CD14-positive monocyte (primary cell): ENCODE measurements around the gene SCGB1C1. TPM values are rescaled to one million over a fixed set of nuclear protein-coding genes. Genes with fewer than 3 reads are reported as not detected.
A peak's percentile ranks its signal among the peaks of the same experiment; 100 is the strongest.
"Not testable (repeated sequence)": the region's sequence is repeated elsewhere in the genome, so short reads cannot be mapped to it uniquely, and the experiment has no call there.

ENCODE experiments used
- DNase-seq, 3 donors: peaks; one replicate each; pipeline ENCODE4 v3.0.0-alpha.2; 2011 to 2022
- H2AFZ ChIP-seq: 2 replicates; pipeline ENCODE4 v1.6.0; 2012; ENCODE audit warnings: mild to moderate bottlenecking, low read depth, low read length, inconsistent platforms; ENCODE audit not compliant: insufficient read depth, poor library complexity, severe bottlenecking
- H3K27ac ChIP-seq, 2 donors: 1 replicate in 1 of 2; 2 replicates in 1 of 2; pipeline ENCODE4 v1.5.1; 2012 to 2013; ENCODE audit warnings: low read length in 2 of 2, control low read depth in 1 of 2, inconsistent platforms in 1 of 2, low read depth in 1 of 2, mild to moderate bottlenecking in 1 of 2
- H3K27me3 ChIP-seq, 2 donors: one replicate each; pipeline versions ENCODE4 v1.6.0 to v1.6.1; 2011 to 2013; ENCODE audit warnings: low read length in 2 of 2; ENCODE audit not compliant: control insufficient read depth in 2 of 2, insufficient read depth in 2 of 2
- H3K36me3 ChIP-seq, 2 donors: replicated peaks in 1 of 2; 1 replicate in 1 of 2; 2 replicates in 1 of 2; pipeline versions ENCODE4 v1.5.1 to v1.6.1; 2012 to 2013; ENCODE audit warnings: low read length in 2 of 2, control low read depth in 1 of 2, inconsistent platforms in 1 of 2, mild to moderate bottlenecking in 1 of 2; ENCODE audit not compliant: insufficient read depth in 2 of 2, control insufficient read depth in 1 of 2
- H3K4me1 ChIP-seq, 2 donors: 1 replicate in 1 of 2; 2 replicates in 1 of 2; pipeline versions ENCODE4 v1.5.1 to v1.6.1; 2012 to 2013; ENCODE audit warnings: low read length in 2 of 2, control low read depth in 1 of 2, inconsistent platforms in 1 of 2, mild to moderate bottlenecking in 1 of 2, moderate library complexity in 1 of 2; ENCODE audit not compliant: insufficient read depth in 2 of 2, control insufficient read depth in 1 of 2
- H3K4me2 ChIP-seq: replicated peaks from 2 replicates; pipeline ENCODE3; 2012; ENCODE audit warnings: low read length, moderate library complexity, mild to moderate bottlenecking; ENCODE audit not compliant: poor library complexity, severe bottlenecking; ENCODE audit errors: extremely low read depth
- H3K4me3 ChIP-seq, 3 experiments: fragments of 200-600 bp in 1 of 3; sonication (generic) in 1 of 3; replicated peaks in 1 of 3; 1 replicate in 2 of 3; 2 replicates in 1 of 3; pipeline ENCODE4 v1.5.1; 2011 to 2013; ENCODE audit warnings: low read length in 3 of 3, mild to moderate bottlenecking in 3 of 3, control low read depth in 2 of 3, low read depth in 2 of 3, inconsistent platforms in 1 of 3, moderate library complexity in 1 of 3
- H3K79me2 ChIP-seq: 2 replicates; pipeline ENCODE4 v1.6.0; 2012; ENCODE audit warnings: mild to moderate bottlenecking, control low read depth, inconsistent platforms, low read length, moderate library complexity; ENCODE audit not compliant: insufficient read depth
- H3K9ac ChIP-seq: 2 replicates; pipeline ENCODE4 v1.6.0; 2017; ENCODE audit warnings: low read length, mild to moderate bottlenecking; ENCODE audit not compliant: insufficient read depth, poor library complexity, severe bottlenecking
- H3K9me3 ChIP-seq, 2 donors: replicated peaks in 1 of 2; 1 replicate in 1 of 2; 2 replicates in 1 of 2; pipeline versions ENCODE4 v1.5.1 to v1.6.1; 2012 to 2013; ENCODE audit warnings: low read length in 2 of 2, control low read depth in 1 of 2; ENCODE audit not compliant: control insufficient read depth in 1 of 2, insufficient read depth in 1 of 2
- H4K20me1 ChIP-seq: 2 replicates; pipeline ENCODE4 v1.6.0; 2012; ENCODE audit warnings: mild to moderate bottlenecking, low read length, control low read depth, moderate library complexity; ENCODE audit not compliant: insufficient read depth
- H3K27ac Mint-ChIP-seq, 7 donors: one replicate each; pipeline ENCODE4 v1.8.0; 2020; ENCODE audit warnings: mild to moderate bottlenecking in 7 of 7, mixed read lengths in 7 of 7, moderate library complexity in 6 of 7, inconsistent platforms in 2 of 7
- H3K27me3 Mint-ChIP-seq, 3 donors: one replicate each; pipeline ENCODE4 v1.8.0; 2021 to 2022; ENCODE audit warnings: low read depth in 3 of 3, mild to moderate bottlenecking in 3 of 3, mixed read lengths in 3 of 3, moderate library complexity in 3 of 3, inconsistent platforms in 1 of 3
- H3K36me3 Mint-ChIP-seq, 2 donors: one replicate each; pipeline ENCODE4 v1.8.0; 2020; ENCODE audit warnings: mixed read lengths in 2 of 2, inconsistent platforms in 1 of 2, mild to moderate bottlenecking in 1 of 2
- H3K4me1 Mint-ChIP-seq: one replicate; pipeline ENCODE4 v1.8.0; 2020; ENCODE audit warnings: mild to moderate bottlenecking, mixed read lengths
- H3K4me3 Mint-ChIP-seq, 2 donors: one replicate each; pipeline ENCODE4 v1.8.0; 2020; ENCODE audit warnings: mild to moderate bottlenecking in 2 of 2, mixed read lengths in 2 of 2, moderate library complexity in 1 of 2
- H3K9me3 Mint-ChIP-seq, 7 donors: one replicate each; pipeline ENCODE4 v1.8.0; 2020 to 2022; ENCODE audit warnings: mixed read lengths in 7 of 7, mild to moderate bottlenecking in 6 of 7, moderate library complexity in 6 of 7, inconsistent platforms in 2 of 7
- WGBS: methylation state at CpG from one replicate; pipeline ENCODE4 v1.1.5; 2013; ENCODE audit warnings: missing lambda C conversion rate; ENCODE audit not compliant: insufficient coverage; 5-methylcytosine and 5-hydroxymethylcytosine counted together
- intact Hi-C, 2 donors: fragments of 100-400 bp; cut with micrococcal nuclease; formaldehyde crosslinking; loops; one replicate each; pipeline versions ENCODE4 v1.15.0 to v1.15.1; 2023
- polyA plus RNA-seq, 3 donors: library from polyadenylated mRNA; depleted of rRNA in 1 of 3; unstranded in 2 of 3; stranded (reverse) in 1 of 3; fragments of 300-500 nt in 2 of 3; fragments of >200 nt in 1 of 3; fragmentation: Illumina TruSeq in 2 of 3; gene quantifications; 1 replicate in 2 of 3; 2 replicates in 1 of 3; pipeline ENCODE4 v1.2.3, GENCODE V29; 2012 to 2021
- TF ChIP-seq, protein P1 (sequence below): fragments of 200-600 bp; IDR thresholded peaks from one replicate; pipeline ENCODE4 v1.8.0; 2022; ENCODE audit warnings: antibody characterized with exemption, mild to moderate bottlenecking

Gene SCGB1C1
- polyA plus RNA-seq, 3 donors: not detected

DNA sequence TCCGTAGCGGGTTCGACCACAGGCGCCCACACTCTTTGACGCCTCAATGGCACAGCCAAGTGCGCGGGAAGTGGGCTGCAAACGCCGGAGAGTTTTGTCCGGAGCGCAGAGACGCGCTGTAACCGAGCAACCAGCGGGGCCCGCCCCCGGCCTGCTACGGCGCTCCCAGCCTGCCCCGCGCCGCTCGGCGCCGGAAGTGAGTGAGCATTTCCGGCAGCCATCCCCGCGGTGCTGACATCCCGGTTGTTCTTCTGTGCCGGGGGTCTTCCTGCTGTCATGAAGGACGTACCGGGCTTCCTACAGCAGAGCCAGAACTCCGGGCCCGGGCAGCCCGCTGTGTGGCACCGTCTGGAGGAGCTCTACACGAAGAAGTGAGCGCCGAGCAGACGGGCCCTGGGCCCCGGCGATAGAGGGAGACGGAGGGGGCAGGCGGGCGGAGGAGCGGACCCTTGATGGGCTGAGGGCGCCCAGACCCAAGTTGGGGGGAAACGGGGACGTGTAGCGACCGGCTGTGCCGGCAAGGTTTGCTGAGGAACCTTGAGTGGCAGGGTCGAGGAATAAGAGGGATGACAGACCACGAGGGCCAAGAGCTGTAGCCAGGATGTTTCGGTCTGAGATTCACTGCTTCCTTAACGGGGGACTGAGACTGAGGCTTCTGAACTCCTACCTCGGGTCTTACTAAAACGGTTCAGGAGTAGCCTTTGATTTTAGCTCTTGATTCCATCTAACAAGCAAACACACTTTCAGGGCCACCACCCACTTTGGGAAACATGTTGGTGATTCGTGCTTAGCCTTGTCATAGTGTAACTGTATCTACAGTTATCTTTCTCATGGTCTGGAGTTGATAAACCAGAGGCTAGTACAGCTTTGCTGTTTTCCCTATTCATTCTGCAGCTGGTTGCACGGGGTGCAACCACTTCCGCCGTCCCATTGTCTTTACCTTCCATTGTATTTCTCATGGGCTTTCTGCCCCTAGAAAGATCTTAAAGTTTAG, 44.2 kb downstream of the SCGB1C1 start, which contains the start of gene PSMD13:
PSMD13 (plus strand) TSS at position 203 of the 994 bp plus-strand sequence; CDS start at position 277, 74 bp downstream.
- peak; percentile 81 to 84 (median 84) for DNase-seq
- H3K4me3 Mint-ChIP-seq: peak within 1 kb of the TSS; percentile 96 to 97
- intact Hi-C loops: loop anchor here (1.0 to 5.0 kb wide), 6 partner anchors 30 to 270 kb away; partner anchors contain the start of genes RNH1 (in 2 of the 2), BET1L (in 1 of the 2) and RIC8A (in 1 of the 2)
- no peaks in the 10 kb centered on the region for H3K9me3 Mint-ChIP-seq
- H3K36me3 Mint-ChIP-seq: peaks cover 32 to 36% of the 10 kb centered on the region in 2 donors
- Histone ChIP-seq H4K20me1 (peaks cover 21% of the 10 kb centered on the region), H3K9ac (peak within 1 kb of the TSS; percentile 95), H2AFZ (peak within 1 kb of the TSS; percentile 96), H3K36me3 (peaks cover 15 to 30% of the 10 kb centered on the region in 2 donors), H3K4me1 (peaks cover 20 to 23% of the 10 kb centered on the region in 2 donors), H3K9me3 (no peaks in the 10 kb centered on the region), H3K27me3 (no peaks in the 10 kb centered on the region), H3K79me2 (peaks cover 48% of the 10 kb centered on the region), H3K27ac (peak within 1 kb of the TSS; percentile 97 to 98), H3K4me3 (peak within 1 kb of the TSS; percentile 93 to 99 (median 96)), H3K4me2 (peak within 1 kb of the TSS; percentile 87)
- H3K4me1 Mint-ChIP-seq: peaks cover 24% of the 10 kb centered on the region
- peak within 1 kb of the TSS; percentile 99 to 100 (median 100) for H3K27ac Mint-ChIP-seq
- peaks cover 0 to 4% (median 1%) of the 10 kb centered on the region in 3 donors for H3K27me3 Mint-ChIP-seq
- TF ChIP-seq, protein P1, sequence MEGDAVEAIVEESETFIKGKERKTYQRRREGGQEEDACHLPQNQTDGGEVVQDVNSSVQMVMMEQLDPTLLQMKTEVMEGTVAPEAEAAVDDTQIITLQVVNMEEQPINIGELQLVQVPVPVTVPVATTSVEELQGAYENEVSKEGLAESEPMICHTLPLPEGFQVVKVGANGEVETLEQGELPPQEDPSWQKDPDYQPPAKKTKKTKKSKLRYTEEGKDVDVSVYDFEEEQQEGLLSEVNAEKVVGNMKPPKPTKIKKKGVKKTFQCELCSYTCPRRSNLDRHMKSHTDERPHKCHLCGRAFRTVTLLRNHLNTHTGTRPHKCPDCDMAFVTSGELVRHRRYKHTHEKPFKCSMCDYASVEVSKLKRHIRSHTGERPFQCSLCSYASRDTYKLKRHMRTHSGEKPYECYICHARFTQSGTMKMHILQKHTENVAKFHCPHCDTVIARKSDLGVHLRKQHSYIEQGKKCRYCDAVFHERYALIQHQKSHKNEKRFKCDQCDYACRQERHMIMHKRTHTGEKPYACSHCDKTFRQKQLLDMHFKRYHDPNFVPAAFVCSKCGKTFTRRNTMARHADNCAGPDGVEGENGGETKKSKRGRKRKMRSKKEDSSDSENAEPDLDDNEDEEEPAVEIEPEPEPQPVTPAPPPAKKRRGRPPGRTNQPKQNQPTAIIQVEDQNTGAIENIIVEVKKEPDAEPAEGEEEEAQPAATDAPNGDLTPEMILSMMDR: no peak
- WGBS: under 1% methylated on average over 58 of the region's 62 CpGs

- Histone ChIP-seq H4K20me1 (peaks cover 21% of the 10 kb centered on the region), H3K36me3 (peaks cover 21 to 43% of the 10 kb centered on the region in 2 donors), H3K4me1 (peaks cover 20 to 23% of the 10 kb centered on the region in 2 donors), H3K79me2 (peaks cover 49% of the 10 kb centered on the region)
- not testable (repeated sequence) for H3K27ac ChIP-seq, H3K9me3 ChIP-seq, H3K9ac ChIP-seq, H2AFZ ChIP-seq, H3K4me3 ChIP-seq, H3K9me3 Mint-ChIP-seq, H3K27me3 ChIP-seq, H3K27me3 Mint-ChIP-seq, DNase-seq, H3K4me3 Mint-ChIP-seq, H3K4me2 ChIP-seq
- Mint-ChIP-seq H3K4me1 (peaks cover 24% of the 10 kb centered on the region), H3K36me3 (peaks cover 35 to 40% of the 10 kb centered on the region in 2 donors), H3K27ac (peak overlapping the region in 2 of 7 donors; percentile 46 to 88)
- WGBS: 100% methylated on average over 4 of the region's 7 CpGs
- intact Hi-C loops: loop anchor here (5.0 kb wide), 3 partner anchors 36 to 269 kb away; partner anchors contain the start of gene RNH1 (in 1 of the 2)
Observed at GRCh38 chr11:238346-238745, 45.5 kb downstream of the SCGB1C1 start.
